HS-27A (cell line): ENCODE results near the gene TNFRSF18.
"Not testable (repeated sequence)": the region's sequence is repeated elsewhere in the genome, so short reads cannot be mapped to it uniquely, and the experiment has no call there.

Experiments
- DNase-seq: peaks from one replicate; pipeline ENCODE4 v3.0.0-alpha.2; 2012; ENCODE audit warnings: low read depth, missing footprints

TNFRSF18 gene

DNA sequence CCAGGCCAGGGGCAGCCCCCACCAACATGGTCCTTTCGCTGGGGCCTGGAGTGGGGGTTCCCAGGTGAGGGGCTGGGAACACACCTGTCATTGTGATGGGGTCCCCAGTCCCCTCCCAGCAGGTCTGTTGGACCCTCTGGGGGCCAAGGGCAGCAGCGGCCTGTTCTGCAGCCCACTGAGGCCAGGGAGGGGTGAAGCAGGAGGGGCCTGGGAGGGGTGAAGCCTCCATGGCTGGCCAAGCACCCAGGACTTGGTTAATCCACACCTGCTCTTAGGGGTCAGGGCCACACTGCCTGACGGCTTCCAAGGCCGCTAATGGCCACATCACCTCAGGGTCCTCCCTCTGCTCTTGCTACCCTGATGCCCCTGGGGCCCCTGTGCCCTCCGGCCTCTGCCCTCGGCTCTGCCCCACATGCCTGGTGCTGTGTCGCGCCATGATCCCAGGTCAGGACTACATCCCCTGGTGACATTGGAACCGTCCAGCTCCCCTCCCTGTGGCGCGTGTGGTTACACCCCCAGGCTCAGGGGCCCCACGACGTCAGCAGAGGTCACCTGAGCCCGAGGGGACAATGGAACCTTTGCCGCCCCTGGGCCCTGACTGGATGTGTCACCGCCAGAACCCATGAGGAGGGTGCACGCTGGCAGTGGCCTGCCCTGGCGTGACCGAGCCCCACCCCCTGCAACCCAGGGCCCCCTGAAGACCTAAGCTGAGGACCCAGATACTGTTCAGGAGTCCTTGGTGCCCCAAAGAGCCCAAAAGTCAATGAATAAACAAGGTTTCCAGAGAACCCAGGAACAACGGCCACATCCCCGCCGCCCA, 7.0 kb downstream of the TNFRSF18 start:
- DNase-seq: no peak

DNA sequence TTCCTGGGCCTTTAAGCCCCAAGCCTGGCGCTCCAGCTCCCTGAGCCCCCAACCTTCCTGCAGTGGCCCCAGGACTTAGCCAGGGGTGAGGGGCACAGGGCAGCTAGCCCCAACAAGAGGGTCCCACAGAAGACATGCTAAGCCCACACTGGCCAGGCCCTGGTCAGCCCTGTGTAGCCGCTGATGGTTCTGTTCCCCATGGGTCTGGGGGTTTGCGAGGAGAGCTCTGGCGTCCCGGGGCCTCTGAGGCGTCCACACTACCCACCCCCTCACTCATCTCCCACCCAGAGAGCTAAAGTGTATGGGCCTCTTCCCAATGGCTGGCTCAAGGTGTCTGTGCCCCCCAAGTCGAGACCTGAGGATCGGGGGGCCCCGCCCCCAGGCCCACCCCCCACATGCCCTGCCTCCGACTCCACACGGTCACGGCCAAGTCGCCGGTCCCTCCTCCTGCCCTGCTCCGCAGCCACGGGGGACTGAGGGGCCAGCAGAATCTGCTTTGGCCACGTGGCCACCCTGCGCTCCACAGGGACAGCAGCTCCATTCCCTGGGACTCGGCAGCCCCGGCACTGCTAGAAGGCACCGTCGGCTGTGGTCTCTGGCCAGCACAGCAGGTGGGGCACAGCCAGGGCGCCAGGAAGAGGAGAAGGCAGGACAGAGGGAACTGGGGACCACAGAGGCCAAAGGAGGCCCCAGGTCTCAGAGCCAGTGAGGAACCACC, 7.8 kb downstream of the TNFRSF18 start:
- no peak for DNase-seq

DNA sequence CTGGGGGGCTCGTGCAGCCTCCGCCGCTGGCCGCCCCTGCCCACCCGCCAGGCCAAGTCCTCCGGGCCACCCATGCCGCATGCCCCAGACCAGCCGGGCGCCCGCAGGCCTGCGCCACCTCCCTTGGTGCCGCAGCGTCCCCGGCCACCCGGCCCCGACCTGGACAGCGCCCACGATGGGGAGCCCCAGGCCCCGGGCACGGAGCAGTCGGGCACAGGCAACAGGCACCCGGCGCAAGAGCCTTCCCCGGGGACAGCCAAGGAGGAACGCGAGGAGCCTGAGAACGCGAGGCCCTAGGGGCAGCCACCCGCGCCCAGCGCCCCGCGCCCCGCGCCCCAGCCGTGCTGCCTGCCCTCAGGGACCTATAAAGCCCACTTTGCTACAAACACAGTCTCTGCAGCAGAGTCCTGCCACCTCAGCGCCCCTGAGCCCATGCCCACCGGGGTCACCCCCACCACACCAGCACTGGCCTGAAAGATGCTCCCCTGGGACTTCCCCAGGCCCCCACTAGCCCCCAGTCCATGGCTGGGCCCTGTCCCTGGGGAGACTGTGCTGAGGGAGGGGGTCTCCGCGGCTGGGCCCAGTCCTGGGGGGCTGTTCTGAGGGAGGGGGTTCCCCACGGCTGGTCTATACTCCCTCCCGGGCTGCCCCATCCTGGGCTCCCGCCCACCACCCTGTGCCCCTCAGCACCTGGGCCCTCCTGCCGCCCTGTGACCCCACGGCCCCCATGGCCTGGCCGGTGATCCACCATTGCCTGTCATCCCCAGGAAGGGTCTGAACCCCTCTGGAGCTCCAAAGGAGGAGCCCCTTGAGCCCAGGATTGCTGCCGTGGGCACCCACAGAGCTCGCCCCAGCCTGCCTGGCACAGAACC, 8.6 kb downstream of the TNFRSF18 start:
- no peak for DNase-seq

DNA sequence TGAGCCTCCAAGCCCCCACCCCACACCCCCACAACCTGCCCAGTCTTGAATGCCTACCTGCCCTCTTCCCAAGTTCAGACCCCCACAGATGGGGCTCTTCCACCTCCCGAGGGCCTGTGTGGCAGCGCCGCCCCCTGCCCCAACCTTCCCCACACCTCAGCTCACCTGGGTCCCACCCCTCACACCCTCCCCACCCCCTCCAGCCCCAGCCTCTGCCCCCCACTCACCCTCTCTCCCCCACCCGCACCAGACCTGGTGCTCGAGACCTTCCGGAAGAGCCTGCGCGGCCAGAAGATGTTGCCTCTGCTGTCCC, 9.2 kb downstream of the TNFRSF18 start:
- DNase-seq: no peak

DNA sequence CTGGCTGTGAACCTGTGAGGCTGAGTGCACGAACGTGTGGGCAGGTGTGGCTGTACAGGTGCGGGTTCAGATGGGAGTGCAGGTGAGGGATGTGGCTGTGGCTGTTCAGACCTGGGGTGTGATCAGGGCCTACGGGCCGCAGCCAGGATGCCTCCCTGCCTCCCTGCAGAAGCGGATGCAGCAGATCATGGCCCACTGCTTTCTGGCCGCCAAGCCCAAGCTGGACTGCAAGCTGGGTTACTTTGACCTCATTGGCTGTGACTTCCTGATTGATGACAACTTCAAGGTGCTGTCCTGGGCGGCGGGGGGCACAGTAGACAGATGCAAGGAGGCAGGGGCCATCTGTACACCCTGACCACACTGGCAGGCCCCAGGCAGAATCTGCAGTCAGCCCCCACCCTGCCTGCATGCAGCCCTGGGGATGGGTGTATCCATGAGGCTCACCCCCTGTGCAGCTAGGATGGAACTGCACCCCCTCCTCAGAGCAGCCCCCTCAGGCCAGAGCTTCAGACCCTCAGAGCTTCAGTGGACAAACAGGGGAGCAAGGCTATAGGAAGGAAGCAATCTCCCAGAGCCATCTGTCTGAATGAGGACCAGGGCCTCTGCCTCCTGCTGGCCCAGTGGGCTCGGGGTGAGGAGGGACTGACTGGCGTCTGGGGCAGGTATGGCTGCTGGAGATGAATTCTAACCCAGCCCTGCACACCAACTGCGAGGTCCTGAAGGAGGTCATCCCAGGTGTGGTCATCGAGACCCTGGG, 9.8 kb downstream of the TNFRSF18 start:
- no peak for DNase-seq

DNA sequence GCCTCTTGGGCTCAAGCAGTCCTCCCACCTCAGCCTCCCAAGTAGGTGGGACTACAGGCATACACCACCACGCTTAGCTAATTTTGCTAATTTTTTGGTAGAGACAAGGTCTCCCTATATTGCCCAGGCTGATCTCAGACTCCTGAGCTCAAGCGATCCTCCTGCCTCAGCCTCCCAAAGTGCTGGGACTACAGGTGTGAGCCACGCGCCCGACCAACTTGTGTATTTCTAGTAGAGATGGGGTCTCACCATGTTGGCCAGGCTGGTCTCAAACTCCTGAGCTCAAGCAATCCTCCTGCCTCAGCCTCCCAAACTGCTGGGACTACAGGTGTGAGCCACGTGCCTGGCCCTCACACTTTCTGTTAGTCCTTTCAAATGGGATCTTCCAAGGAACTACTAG, 10.7 kb downstream of the TNFRSF18 start:
- DNase-seq: not testable (repeated sequence)

DNA sequence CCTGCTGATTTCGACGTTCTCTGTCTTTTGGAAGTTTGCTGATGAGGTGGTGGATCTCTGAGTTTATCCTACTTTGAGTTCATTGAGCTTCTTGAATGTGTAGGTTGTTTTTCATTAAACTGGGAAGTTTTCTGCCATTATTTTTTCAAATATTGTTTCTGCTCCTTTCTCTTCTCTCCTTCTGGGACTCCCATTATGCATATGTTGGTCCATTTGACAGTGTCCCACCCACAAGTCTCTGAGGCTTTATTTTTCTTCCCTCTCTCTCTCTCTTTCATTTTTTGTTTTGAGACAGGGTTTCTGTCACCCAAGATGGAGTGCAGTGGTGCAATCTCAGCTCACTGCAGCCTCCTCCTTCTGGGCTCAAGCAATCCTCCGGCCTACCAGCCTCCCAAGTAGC, 11.7 kb downstream of the TNFRSF18 start:
- DNase-seq: no peak

DNA sequence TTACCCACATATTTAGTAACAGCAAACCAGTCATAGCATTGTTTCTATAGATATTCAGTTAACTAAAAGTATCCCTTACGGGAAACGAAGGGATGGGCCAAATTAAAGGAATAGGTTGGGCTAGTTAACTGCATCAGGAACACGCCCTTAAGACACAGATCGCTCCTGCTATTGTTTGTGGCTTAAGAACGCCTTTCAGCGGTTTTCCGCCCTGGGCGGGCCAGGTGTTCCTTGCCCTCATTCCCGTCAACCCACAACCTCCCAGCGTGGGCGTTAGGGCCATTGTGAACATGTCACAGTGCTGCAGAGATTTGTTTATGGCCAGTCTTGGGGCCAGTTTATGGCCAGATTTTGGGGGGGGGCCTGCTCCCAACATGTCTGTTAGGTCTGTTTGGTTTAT, 14.7 kb downstream of the TNFRSF18 start:
- DNase-seq: no peak

DNA sequence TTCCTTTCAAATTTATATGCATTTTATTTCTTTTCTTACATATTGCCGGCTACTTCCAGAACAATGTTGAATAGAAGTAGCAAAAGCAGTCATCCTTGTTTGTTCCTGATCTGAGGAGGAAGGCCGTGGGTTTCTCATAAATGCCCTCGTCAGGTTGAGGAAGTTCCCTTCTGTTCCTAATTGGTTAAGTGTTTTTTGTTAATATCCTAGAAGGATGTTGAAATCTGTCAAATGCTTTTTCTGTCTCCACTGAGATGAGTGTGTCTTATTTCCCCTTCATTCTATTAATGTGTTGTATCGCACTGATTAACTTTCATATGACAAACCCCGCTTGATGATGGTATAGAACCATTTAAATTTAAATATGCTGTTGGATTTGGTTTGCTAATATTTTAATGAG, 17.3 kb downstream of the TNFRSF18 start:
- no peak for DNase-seq

DNA sequence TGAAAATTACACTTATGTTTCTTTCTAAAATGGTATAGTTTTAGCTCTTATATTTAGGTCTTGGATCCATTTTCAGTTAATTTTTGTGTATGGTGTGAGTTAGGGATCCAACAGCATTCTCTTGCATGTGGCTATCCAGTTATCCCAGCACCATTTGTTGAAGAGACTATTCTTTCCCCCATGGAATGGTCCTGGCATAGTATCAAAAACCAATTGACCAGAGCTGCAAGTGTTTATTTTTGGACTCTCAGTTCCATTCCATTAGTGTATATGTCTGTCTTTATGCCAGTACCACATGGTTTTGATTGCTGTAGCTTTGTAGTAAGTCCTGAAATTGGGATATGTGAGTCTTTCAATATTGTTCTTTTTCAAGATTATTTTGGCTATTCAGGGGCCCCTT, 18.5 kb downstream of the TNFRSF18 start:
- DNase-seq: no peak

DNA sequence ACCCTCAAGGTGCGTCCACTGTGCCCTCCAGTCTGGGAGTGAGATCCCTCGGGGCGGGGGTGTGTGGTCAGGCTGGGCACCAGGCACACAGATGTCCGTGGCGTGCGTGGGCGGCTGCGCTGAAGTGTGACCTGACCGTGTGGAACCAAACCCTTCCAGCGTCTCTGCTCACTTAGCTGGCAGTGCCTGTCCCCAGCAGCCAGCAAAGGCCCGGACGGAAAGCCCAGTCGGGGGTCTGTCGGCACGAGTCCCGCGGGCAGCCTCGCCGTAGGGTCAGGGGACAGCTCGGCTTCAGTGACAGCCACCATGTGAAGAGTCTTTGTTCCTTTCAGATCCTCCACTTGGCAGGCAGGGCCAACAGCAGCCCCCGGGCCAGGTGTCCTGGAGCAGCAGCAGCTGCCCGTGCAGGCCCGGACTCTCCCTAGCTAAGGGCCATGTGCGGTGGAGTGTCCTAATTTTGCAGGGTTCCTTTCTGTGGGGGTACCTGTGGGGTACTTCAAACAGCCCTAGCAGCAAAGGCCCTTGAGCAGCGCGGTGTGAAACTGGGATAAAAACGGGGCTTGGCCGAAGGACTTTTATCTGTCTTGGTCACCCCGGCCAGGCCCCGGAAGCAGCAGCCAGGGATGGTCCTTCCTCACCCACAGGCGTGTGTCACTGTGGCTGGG, 21.2 kb downstream of the TNFRSF18 start:
- DNase-seq: no peak

DNA sequence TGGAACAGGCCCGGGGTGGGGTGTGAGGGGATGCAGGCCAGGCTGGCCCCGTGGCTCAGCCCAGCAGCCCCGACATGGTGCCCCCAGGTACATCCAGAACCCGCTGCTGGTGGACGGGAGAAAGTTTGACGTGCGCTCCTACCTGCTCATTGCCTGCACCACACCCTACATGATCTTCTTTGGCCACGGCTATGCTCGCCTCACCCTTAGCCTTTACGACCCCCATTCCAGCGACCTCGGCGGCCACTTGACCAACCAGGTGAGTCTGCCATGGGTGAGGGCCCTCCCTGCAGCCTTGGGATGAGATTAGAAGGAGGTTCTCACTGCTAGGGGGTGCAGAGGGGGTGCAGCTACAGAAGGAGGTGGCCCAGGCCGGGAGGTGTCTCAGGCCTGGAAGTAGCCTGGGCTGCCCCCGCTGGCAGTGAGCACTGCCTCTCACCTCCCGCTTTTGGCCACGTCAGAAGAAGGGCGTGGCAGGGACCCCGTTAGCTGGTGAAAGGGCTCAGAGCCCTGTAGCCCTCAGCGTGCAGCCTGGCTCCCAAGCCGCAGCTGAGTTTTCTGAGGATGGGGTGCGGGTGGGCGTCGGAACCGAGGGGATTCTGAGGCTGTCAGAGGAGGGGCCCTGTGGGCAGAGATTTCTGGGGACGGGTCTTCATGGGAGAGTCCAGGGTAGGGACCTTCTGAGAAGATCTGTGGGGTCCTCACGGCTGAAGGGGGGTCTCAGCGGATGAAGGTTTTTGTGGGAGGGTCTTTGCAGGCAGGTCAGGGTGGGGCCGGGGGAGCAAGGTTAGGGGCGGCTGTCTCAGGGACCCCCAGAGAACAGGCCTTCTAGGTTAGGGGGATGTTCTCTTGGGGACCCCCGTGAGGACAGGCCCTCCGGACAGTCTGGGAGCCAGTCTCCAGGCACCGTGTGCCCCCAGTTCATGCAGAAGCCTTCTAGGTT, 22.3 kb downstream of the TNFRSF18 start:
- DNase-seq: no peak

DNA sequence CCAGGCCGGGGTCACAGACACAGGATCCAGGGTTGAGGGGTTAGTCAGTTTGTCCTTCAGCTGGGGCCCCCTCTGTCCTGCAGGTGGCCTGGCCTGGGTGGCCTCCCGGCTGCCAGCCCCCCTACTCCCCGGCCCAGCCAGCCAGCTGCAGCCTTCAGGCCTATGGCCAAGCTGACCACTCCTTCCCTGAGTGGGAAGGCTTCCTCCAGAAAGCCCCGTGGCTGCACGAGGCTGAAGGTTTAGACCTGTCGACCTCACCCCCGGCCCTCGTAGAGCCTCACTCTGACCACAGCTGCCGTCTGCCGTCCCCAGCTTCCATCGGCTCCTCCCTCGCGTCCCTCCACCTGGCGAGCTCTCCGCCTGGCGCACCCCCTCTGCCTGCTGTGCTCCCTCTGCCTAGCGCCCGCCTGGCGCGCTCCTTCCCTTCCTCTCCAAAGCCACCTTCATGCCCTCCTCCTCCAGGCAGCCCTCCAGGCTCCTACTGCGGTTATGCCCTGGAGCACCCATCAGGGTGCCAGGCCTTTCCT, 23.1 kb downstream of the TNFRSF18 start:
- no peak for DNase-seq

DNA sequence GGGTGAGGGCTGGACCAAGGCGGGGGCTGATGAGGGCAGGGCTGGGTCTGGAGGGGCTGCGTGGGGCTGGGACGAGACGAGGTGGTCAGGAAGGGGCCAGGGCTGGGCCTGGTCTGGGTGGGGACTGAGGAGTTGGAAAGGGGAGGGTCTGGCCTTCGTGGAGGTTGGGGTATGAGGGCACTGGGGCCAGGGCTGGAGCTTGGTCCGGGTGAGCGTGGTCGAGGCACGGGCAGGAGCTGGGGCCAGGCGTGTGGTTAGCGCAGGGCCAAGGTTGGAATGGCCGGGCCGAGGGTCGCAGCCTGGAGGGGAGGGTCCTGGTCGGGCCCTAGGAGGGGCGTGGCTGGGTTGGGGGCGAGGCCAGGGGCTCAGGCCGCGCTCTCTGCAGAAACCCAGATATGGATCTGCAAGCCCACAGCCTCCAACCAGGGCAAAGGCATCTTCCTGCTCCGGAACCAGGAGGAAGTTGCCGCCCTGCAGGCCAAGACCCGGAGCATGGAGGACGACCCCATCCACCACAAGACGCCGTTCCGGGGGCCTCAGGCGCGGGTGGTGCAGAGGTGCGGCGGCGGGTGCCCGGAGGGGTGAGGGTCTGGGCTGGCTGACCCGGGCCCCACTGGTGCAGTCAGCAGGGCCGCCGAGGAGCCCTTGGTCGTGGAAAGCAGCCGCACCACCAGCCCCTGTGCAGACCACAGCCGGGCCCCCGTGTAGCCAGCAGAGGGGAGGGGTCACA, 23.7 kb downstream of the TNFRSF18 start:
- no peak for DNase-seq

DNA sequence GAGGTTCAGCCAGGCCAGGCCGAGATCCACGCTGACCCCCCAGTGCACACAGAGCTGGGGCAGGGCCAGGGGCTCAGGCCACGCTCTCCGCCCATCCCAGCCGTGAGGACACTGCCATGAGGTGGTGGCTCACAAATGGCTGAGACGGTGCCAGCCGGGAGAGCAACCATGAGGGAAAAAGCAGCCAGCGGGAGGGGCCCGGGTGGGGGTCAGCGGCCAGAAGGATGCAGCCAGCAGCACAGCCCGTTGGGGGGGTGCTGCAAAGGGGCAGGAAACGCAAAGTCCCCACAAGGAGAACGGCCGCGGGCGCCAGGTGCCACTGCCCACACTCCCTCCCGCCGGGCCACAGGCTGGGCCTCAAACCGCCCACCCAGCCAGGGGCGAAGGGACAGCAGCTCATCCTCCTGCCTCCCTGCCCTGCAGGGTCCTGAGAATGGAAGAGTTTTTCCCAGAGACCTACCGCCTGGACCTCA, 24.4 kb downstream of the TNFRSF18 start:
- DNase-seq: no peak

DNA sequence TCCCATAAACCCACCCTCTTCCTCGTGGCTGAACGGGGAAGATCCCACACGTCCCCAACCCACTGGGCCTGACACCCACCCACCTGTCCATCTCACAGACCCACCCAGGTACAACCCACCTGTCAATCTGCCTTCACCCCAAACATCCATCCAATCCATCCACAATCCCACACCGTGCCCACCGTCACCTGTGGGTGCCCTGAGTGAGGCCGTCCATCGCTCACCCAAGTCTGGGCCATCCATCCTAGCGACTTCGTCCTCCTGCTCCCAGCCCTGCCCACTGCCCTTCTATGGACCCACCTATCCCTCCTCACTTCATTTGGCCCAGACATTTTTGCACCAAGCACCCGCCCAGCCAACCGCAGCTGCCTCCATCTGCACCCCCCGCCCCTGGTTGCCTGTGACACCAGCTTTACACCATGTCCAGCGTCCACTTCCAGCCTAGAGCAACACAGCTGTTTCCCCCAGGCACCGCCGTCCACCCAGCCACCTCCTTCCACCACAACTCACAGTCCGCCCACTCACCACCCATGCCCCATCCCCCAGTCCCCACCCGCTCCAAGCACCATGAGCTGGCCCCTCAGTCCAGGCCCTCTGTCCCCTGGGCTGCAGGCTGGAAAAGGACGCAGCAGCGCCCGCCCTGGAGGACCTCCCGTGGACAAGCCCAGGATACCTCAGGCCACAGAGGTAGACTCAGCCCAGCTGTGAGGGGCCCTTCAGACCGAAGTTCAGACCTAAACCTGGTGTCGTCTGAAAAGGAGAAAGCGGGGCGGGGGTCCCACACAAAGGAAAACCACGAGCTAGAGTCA, 25.1 kb downstream of the TNFRSF18 start:
- DNase-seq: no peak

DNA sequence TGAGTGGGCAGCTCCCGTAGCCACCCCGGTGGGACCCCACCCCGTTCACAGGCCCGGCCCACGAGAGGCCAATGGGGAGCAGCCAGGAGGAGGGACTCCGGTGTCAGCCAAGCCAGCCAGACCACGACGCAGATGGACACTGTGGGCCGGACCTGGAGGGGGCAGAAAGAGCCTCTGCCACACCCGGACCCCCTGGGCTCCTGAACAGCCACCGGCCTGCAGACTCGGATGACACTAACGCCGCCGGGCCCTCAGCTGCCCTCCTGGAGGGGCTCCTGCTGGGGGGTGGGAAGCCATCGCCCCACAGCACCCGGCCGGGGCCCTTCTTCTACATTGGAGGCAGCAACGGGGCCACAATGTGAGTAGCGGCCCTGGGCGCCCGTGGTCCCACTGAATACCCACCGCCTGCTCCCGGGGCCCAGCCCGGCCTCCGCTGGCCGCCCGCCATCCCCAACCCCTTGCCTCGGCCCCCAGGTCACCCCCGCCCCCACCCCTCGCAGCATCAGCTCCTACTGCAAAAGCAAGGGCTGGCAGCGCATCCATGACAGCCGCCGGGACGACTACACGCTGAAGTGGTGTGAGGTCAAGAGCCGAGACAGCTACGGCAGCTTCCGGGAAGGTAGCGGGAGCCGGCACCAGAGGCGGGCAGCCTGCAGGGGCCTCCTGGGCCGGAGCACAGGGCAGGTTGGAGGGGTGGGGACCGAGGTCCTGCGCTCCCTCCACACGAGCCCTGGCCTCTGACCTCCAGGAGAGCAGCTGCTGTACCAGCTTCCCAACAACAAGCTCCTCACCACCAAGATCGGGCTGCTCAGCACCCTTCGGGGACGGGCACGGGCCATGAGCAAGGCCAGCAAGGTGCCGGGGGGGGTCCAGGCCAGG, 26.2 kb downstream of the TNFRSF18 start:
- no peak for DNase-seq
